GM18861 (cell line): Measurements from ENCODE around the gene RASSF7.

Source experiments
- ATAC-seq: cut with Tn5 transposase; IDR thresholded peaks from one replicate; pipeline ENCODE4 v1.9.1; 2021; ENCODE audit not compliant: unreplicated experiment

The RASSF7 gene

DNA sequence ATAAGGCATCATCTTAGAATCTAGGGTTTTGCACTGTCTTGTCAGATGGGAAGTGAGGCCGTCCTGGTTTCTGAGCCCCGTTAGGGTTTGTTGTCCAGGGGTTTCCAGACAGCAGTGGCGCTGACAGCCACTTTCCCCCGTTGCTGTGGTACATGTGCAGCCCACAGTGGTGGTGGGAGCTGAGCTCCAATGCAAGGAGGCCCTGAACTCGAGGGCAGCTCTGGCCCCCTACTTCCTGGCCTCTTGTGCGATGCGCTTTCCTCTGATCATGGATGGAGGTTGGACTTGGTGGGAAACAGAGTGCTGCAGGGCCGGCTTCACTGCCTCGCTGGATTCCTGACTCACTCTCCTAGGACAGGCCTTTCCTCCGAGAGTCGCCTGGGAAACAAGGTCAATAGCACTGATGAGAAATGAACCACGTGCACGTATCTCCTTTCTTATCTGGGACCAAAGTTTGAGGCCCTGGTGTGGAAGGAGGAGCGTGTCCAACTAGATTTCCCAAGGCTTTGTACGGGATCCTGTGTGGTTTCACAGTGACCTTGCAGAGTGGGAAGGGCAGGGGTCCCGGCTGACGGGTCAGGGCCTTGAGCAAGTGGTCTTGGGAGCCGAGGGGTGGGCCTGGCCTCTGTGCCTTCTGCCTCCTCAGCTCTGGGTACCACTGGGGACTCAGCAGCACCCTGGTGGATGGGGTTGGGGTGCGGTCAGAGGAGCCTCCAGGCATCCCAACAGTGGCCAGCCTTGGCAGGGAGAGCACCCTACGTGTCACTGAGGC is 19.2 kb downstream of the RASSF7 start:
- no peak for ATAC-seq

DNA sequence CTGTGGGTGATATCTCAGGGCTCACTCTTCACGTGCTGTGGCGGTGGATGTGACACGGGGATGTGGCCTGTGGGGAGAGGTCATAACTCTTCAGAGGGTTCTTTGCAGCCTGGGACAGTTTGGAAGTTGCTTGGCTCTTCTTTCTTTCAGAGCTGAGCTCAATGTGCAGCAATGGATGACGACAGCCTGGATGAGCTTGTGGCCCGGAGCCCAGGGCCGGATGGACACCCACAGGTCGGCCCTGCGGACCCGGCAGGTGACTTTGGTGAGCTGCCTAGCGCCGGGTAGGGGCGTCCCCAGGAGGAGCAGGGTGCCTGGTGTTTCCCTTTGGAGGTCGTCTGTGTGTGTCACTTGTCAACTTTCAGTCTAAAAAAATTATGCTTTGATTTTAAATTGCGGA is 20.6 kb downstream of the RASSF7 start:
- ATAC-seq: no peak

DNA sequence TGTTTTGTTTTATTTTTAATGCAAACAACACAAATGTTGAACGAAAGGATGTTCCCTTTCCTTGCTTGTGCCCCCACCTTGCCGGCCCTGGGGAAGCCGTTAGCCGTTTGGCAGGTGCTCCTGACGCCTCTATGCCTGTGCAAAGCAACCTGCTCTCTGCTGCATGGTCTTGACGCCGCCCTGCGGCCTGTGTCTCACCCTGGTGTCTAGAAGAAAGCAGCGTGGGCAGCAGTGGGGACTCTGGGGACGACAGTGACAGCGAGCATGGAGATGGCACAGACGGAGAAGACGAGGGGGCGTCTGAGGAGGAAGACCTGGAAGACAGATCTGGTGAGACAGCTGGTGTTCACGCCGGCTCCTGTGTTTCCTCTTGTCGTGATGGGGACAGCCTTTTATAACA is 21.0 kb downstream of the RASSF7 start:
- ATAC-seq: no peak

DNA sequence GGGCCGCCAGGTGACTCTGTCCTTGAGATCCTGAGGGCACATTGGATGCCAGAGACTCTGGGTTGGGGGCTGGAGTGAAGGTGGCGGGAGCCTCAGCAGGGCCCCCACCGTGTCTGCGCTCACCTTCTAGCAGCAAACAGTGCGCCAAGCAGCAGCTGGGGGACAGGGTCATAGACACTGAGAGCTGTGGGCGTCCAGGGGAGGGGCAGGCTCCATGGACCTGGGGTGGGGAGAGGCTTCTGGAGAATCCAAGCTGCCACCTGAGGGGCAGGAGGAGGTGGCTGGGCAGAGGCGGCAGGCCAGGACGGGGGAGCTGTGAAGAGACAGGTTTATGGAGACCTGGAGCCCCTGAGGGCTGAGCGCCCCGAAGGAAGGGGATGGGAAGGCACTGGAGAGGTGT is 23.5 kb downstream of the RASSF7 start:
- no peak for ATAC-seq

DNA sequence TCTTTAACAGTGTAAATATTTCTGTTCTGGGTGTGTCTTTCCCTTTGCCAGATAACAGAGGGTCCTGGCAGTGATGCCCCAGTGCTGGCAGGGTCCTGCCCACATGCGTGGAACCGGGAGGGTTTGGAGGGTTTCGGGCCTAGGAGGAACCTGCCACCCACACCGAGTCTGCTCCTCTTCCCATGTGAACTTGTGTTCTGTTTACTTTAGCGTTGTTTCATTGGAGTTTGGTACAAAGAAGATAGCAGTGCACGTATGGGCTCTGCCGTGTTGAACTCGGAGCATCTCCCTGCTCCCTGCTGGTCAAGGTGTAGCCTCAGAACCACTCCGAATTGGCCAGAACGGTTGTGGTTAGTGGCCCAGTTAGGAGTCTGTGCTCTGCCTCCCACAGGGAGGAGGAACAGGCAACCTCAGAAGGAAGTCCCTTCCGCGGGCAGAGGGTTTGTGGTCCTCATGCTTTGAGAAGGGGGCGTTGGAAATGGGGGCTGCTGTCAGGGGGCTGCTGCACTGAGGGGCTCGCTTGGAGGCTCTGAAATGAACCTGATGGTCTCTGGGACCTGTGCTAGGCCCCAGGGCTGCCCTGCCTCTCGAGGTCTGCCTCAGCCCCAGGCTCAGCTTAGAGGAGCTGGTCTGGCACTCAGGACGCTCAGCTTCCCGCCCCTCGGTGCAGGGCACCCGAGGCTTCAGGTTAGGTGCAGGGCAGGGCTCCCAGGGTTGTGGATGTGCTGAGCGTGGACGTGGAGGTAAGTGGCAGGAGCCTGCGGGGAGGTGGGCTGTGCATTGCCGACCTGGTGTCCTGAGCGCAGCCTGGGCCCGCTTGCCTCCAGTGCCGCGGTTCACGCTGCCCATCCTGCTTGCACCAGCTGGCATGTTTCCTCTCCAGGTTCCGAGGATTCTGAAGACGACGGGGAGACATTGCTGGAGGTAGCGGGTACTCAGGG is 25.9 kb downstream of the RASSF7 start:
- no peak for ATAC-seq

DNA sequence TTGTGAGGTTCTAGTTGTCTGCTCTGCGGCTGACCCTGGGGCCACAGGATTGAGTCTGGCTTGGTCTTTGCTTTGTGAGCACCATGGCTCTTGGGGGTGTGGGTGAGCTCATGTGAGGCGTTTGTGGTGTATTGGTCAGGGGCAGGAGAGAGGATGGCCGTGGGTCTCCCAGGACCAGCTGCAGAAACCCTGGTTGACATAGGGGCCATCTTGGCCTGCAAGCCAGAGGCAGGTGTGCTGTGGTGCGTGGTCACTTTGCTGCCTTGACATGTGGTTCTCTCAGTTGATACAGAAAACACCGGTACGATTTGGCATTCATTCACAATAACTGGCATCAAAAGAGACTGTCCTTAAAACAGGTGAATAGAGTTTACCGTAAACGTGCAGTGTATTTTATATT is 26.8 kb downstream of the RASSF7 start:
- no peak for ATAC-seq

DNA sequence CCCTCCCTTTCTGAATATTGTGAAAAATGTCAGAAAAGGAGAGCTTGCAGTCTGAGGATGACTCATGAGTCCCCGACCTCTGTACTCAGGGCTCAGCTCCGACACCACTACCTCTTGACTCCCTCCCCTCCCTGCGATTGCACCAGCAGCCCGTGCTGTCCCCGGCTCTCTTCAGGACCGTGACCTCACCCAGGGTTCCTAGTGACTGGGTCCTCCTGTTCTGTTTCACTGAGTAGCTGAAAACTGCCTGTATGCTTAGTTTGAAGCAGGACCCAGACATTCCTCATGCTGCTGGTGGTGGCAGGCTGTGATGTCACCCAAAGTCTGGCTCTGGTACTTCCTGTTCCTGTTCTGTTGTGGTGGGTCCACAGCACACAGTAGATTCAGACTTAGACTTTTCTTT is 27.2 kb downstream of the RASSF7 start:
- no peak for ATAC-seq

DNA sequence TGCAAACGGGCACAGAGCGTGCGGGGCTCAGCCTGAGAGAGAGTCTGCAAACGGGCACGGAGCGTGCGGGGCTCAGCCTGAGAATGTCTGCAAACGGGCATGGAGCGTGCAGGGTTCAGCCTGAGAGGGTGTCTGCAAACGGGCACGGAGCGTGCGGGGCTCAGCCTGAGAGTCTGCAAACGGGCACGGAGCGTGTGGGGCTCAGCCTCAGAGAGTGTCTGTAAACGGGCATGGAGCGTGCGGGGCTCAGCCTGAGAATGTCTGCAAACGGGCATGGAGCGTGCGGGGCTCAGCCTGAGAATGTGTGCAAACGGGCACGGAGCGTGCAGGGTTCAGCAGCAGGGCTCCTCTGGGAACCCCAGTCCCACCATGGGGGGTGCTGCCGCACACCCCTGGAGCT is 29.0 kb downstream of the RASSF7 start:
- no peak for ATAC-seq

DNA sequence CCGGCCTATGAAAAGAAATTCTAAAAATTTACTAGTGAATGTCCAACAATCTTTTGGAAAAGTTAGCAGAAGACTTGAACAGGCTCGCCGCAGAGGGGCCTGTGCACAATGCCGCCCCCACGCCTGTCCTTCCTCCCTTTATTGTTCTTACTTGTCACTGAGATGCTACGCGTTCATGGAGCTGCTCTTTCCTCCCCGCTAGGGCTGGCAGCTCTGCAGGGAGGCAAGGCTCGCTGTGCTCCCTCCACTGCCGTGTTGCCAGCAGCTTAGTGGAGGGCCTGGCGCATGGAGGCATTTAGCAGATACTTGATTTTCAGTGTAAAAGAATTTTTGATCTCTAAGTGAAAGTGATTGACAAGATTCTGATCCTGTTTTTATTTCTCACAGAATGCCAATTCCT is 30.2 kb downstream of the RASSF7 start:
- no peak for ATAC-seq

DNA sequence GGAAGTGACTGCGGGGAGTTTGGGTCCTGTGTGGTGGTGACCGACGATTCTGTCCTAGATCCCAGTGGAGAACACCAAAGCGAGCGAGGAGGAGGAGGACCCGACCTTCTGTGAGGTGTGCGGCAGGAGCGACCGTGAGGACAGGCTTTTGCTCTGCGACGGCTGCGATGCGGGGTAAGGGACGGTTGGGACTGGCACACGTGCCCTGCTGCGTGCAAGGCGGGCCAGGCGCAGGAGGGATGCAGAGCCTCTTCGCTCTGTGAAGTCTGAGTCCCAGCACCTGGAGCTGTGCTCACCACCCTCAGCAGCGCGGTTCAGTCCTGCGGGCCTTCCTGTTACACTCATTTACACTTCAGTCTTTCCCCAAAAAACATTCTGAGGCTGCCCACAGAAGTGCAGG is 31.7 kb downstream of the RASSF7 start:
- no peak for ATAC-seq

DNA sequence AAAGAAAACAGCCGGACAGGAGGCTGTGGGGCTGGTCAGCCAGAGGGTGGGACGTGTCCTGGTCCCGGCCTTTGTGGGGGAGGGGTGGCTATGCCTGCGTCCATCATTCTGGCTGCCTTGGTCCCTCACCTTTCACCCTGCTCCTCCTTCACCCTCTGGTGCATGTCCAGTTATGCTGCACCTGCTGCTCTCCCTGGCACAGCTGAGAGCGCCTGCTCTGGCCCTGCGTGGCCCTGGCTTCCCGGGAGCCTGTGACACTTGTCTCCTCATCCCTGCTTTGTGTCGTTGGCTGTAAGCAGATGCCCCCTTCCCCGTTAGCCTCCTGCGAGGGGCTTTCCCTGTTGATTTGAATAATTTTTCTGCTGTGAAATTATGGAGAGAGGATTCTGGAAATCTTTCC is 32.1 kb downstream of the RASSF7 start:
- ATAC-seq: no peak

DNA sequence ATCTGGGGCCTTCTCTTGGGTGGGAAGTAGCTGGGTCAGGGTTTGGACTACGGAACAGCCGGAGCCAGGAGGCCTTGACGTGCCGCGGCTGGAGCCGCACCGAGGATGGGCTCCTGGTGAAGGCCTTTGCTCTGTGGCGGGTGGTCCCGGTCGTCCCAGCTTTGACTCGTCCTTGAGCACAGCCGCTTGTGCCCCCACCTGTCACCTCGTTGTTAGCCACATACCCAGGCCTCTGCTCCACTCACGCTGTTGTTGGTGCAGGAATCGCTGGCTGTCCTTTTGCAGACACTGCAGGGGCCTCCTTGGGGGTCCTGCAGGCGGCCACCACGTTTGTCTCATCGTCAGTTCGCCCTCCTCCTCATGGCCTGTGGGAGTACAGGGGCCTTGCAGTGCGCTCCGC is 32.6 kb downstream of the RASSF7 start:
- no peak for ATAC-seq

DNA sequence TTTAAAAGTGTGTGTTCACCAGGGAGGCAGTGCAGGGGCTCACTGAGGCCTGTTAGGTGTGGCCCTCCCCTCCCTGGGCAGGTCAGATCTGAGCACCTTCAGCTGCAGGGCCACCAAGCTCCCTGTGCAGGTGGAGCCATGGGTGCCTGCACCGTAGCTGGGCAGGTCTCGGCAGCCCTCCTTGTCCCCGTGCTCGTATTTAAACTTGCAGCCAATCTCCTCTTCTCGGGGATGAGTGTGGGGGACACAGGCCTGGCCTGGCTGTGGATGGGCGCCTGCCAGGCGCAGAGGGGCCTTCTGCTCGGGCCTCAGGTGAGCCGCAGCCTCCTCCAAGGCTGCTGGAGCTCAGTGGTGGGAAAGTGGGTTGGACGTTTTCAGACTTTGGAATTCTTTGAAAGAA is 34.6 kb downstream of the RASSF7 start:
- ATAC-seq: no peak

DNA sequence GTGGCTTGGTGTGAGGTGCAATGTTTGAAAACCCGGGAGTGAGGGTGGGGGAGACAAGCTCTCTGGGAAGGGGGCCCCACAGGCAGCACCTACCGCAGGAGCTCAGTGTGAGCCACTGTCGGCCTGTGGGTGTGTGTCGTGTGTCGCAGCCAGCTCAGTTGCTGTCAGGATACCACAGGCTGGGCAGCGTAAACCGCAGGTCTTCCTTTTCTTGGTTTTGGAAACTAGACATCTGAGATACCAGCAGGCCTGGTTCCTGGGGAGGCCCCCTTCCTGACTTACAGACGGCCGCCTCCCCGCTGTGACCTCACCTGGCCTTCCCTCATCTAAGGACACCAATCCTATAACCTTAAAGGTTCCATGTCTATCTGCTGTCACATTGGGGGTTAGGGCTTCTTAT is 35.6 kb downstream of the RASSF7 start:
- no peak for ATAC-seq

DNA sequence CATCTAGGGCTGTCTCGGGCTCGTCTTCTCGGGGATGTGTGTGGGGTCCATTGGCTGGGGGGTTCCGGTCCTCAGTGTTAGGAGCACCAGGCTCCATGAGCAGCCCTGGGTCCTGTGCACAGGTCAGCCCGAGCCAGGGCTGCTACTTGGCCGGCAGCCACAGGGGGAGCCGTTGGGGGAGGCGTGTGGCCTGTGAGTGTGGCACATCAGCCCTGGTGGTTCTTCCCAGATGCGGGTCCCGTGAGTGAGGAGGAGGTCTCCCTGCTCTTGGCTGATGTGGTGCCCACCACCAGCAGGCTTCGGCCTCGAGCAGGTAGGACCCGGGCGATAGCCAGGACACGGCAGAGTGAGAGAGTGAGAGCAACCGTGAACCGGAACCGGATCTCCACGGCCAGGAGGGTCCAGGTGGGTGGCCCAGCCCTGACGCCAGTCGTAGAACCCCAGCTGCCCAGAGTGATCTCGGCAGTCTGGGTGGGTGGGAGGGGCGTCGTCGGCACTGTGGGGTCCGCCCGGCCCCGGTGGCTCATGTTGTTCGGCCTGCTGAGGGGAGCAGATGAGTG is 36.5 kb downstream of the RASSF7 start:
- no peak for ATAC-seq

DNA sequence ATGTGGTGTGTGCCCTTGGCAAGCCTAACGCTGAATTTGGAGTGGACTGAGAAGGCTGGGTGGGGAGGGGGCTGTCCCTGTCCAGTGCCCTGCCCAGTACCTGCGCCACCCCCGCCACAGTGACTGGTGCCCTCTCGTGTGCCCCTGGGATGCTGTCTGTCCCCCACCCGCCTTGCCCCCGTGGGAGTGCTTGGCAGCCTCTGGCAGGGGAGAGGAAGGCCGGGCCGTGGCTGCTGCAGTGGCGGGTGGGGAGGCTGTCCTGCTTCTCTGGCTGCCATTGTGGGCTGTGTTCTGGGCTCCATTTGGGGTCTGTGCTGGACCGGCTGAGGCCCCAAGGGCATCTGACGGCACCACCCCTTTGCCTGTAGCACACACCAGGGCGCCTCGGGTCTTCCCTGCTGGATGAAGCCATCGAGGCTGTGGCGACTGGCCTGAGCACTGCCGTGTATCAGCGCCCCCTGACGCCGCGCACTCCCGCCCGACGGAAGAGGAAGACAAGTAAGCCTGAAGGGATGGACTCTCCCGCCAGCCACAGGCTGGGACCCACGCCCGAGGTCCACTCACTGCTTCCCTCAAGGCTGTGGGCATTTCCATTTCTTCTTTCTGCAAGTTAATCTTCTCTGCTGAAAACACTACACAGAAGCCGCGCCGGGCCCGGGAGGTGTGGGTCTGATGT is 37.4 kb downstream of the RASSF7 start:
- no peak for ATAC-seq

DNA sequence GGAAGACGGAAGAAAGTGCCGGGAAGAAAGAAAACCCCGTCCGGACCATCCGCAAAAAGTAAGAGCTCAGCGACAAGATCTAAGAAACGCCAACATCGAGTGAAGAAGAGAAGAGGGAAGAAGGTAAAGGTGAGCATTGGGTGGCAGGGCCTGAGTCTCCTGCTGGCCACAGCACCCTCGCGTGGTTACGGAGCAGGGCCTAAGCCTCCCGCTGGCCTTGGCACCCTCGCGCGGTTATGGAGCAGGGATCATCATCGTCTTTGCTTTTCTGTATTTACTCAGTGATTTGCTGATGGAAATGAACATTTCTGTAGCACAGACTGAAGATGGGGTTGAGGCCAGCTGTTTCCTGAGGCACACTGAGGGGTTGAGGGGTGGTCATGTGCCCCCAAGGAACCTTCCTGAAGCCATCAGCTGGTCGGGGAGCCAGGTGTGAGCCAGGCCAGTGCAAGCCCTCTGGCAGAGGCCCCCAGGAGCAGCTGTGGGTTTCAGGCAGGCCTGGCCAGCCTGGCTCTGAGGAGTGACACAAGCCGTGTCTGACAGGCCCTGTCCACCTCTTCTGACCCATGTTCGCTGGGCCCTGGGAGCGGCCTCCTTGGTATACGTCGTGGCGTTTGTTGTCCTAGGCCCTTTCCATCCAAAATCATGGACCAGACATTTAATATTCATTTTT is 40.9 kb downstream of the RASSF7 start:
- no peak for ATAC-seq

DNA sequence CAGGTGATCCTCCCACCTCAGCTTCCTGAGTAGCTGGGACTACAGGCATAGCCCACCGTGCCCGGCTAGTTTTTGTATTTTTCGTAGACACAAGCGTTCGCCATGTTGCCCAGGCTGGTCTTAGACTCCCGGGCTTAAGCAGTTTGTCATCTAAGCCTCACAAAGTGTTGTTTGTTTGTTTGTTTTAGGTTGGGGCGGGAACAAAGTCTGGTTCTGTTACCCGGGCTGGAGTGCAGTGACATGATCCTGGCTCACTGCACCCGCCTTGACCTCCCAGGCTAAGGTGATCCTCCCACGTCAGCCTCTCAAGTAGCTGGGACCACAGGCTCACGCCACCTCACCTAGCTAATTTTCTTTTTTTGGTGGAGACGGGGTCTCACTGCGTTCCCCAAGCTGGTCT is 42.4 kb downstream of the RASSF7 start:
- ATAC-seq: no peak

DNA sequence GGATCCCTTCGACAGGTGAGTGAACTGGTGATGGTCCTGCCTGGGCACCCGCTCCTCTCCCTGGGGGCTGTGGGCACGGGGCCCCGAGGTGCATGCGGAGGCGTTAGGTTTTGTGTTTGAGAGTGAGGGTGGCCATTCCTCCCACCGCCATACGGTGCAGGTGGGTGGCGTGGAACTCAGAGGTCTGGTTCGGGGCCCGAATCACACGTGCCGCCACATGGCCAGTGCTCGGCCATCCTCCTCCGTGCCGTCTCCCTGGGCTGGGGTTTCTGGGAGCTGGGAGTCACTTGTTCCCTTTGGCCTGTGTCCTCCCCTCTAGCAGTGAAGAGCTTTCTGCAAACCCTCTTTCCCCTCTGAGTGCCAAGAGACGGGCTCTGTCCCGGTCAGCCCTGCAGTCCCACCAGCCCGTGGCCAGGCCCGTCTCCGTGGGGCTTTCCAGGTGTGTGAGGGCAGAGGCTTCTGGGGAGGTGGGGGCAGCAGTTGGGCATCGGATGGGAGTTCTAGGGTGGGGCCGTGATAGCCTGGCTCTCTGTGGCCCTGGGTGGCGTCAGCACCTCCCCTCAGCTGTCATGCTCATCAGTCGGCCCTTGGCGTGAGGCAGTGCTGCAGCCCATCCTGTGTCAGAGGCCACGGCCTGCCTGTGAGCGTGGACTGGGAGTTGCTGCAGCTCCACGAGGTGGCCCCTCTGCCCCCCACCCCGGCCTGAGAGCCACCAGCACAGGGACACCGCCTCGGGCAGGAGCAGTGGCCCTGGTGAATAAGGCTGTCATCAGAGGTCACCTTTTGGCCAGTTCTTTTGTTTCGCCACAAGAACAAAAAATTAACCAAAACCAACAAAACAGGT is 44.7 kb downstream of the RASSF7 start:
- ATAC-seq: no peak

DNA sequence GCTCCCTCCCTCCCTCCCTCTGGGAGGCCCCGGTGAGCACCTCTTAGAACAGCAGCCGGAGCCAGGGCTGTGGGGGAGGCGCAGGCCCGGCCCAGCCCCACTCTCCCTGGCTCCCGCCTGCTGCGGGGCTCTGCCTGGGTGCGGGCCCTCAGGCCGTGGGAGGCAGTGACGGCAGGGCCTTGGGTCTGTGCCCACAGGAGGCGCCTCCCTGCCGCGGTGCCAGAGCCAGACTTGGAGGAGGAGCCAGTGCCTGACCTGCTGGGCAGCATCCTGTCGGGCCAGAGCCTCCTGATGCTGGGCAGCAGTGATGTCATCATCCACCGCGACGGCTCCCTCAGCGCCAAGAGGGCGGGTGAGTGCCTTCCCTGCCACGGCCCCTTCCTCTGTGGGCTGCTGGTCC is 45.5 kb downstream of the RASSF7 start:
- no peak for ATAC-seq
